ENCODE measurements around the gene TRAPPC11.

Gene TRAPPC11

GRCh38 chr4:183659029-183659871, at the start of gene TRAPPC11, which contains the start of gene RWDD4:
Gene TRAPPC11 (plus strand): TSS chr4:183659293. CDS start chr4:183663868, 4,575 bp downstream.
Gene RWDD4 (minus strand): TSS chr4:183659185. CDS start chr4:183658952, 233 bp downstream.
- Histone ChIP-seq H3K9me3 (ENCODE audit: low read length) (no peaks in the 10 kb centered on the region), H3F3A (ENCODE audit: insufficient read depth, low read length) (no peaks in the 10 kb centered on the region), H3K4me2 (ENCODE audit: low read length) (peak within 1 kb of the TSS; percentile 94), H4K20me1 (ENCODE audit: insufficient read depth, low read length) (no peaks in the 10 kb centered on the region), H3K4me3 (ENCODE audit: low read depth, low read length, poor library complexity, severe bottlenecking) (peak within 1 kb of the TSS; percentile 81), H3K9me2 (ENCODE audit: low read depth, low read length) (no peaks in the 10 kb centered on the region), H3K79me2 (ENCODE audit: insufficient read depth, low read length) (peaks cover 32% of the 10 kb centered on the region), H3K27me3 (ENCODE audit: insufficient read depth, low read length) (no peaks in the 10 kb centered on the region), H3K27ac (ENCODE audit: low read depth, low read length, poor library complexity, severe bottlenecking) (peak within 1 kb of the TSS; percentile 60), H3K9ac (ENCODE audit: low read length) (peak within 1 kb of the TSS; percentile 80), H3K4me1 (ENCODE audit: insufficient read depth, low read length, severe bottlenecking) (peaks cover 25% of the 10 kb centered on the region), H2AFZ (ENCODE audit: low read length) (no peak within 1 kb of the TSS), H3K36me3 (ENCODE audit: insufficient read depth, low read length) (peaks cover 21% of the 10 kb centered on the region; the same call in 1 of the 2 replicates)
- TF ChIP-seq EZH2 (IDR thresholded peaks at IDR 0.05; ENCODE audit: borderline replicate concordance, low read length), result no peak
- no peak for TF ChIP-seq CTCF (IDR thresholded peaks at IDR 0.05; ENCODE audit: low read length)

DNA sequence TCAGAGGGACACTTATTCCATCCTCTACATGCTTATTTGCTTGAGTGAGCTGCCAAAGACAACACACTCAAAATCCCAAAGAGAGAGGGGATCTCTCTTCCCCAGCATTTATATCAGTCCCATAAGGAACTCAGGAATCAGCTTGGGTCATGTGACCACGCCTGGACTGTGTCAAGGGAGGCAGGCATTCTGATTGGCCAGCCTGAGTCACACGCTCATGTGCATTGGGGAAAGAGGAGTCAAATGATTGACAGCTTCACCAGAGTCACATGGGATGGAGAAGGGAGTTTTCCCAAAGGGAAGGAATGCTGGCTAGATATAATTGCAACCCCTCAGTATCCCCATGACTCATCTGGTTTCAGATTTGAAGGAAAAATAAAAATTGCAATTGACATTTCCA, 49.1 kb upstream of the TRAPPC11 start:
- Histone ChIP-seq H3K4me3 (ENCODE audit: low read depth, low read length, poor library complexity, severe bottlenecking) (no peak overlapping the region), H2AFZ (ENCODE audit: low read length) (no peak overlapping the region)
- TF ChIP-seq EZH2 (IDR thresholded peaks at IDR 0.05; ENCODE audit: borderline replicate concordance, low read length), result no peak
- no peak for TF ChIP-seq CTCF (IDR thresholded peaks at IDR 0.05; ENCODE audit: low read length)

DNA sequence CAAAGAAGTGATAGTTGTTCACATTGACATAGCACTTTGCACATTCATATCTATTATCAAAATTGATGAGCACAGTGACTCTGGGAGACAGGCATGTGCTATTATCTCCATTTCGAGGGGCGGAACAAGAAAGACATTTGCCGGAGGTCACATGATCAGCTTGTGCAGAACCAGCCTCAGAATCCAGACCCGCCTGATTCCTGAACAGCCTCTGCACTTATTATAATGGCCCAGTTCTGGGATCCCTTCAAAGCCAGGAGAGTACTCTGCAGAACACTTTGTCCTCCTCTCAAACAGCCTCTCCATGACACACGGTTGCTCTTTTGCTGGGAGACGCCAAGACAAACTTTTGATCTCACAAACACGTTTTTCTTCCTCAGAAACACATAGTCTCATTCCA, 48.5 kb upstream of the TRAPPC11 start:
- no peak overlapping the region for H3K4me2 ChIP-seq (ENCODE audit: low read length)
- no peak overlapping the region for H3K4me3 ChIP-seq (ENCODE audit: low read depth, low read length, poor library complexity, severe bottlenecking)
- no peaks in the 10 kb centered on the region for H3K9me3 ChIP-seq (ENCODE audit: low read length)
- 0 out of 2 replicates have a peak, but pooled peaks cover 3% of the 10 kb centered on the region for H3K27me3 ChIP-seq (ENCODE audit: insufficient read depth, low read length)
- no peak overlapping the region for H2AFZ ChIP-seq (ENCODE audit: low read length)
- no peaks in the 10 kb centered on the region for H3K79me2 ChIP-seq (ENCODE audit: insufficient read depth, low read length)
- H4K20me1 ChIP-seq (ENCODE audit: insufficient read depth, low read length), result no peaks in the 10 kb centered on the region
- no peaks in the 10 kb centered on the region for H3F3A ChIP-seq (ENCODE audit: insufficient read depth, low read length)
- no peaks in the 10 kb centered on the region for H3K4me1 ChIP-seq (ENCODE audit: insufficient read depth, low read length, severe bottlenecking)
- H3K36me3 ChIP-seq (ENCODE audit: insufficient read depth, low read length), result no peaks in the 10 kb centered on the region
- TF ChIP-seq EZH2 (IDR thresholded peaks at IDR 0.05; ENCODE audit: borderline replicate concordance, low read length) (no peak), CTCF (IDR thresholded peaks at IDR 0.05; ENCODE audit: low read length) (no peak)
- H3K9me2 ChIP-seq (ENCODE audit: low read depth, low read length), result no peaks in the 10 kb centered on the region
- H3K9ac ChIP-seq (ENCODE audit: low read length), result no peak overlapping the region
- no peak overlapping the region for H3K27ac ChIP-seq (ENCODE audit: low read depth, low read length, poor library complexity, severe bottlenecking)

More for the DNA sequence above, 49.1 kb upstream of the TRAPPC11 start:
- Histone ChIP-seq H3K4me1 (ENCODE audit: insufficient read depth, low read length, severe bottlenecking) (no peaks in the 10 kb centered on the region), H3K4me2 (ENCODE audit: low read length) (no peak overlapping the region), H3K9me3 (ENCODE audit: low read length) (no peaks in the 10 kb centered on the region), H3K9ac (ENCODE audit: low read length) (no peak overlapping the region), H3K36me3 (ENCODE audit: insufficient read depth, low read length) (no peaks in the 10 kb centered on the region), H3K9me2 (ENCODE audit: low read depth, low read length) (no peaks in the 10 kb centered on the region), H3F3A (ENCODE audit: insufficient read depth, low read length) (no peaks in the 10 kb centered on the region), H3K27me3 (ENCODE audit: insufficient read depth, low read length) (0 out of 2 replicates have a peak, but pooled peaks cover 3% of the 10 kb centered on the region), H3K27ac (ENCODE audit: low read depth, low read length, poor library complexity, severe bottlenecking) (no peak overlapping the region), H3K79me2 (ENCODE audit: insufficient read depth, low read length) (no peaks in the 10 kb centered on the region), H4K20me1 (ENCODE audit: insufficient read depth, low read length) (no peaks in the 10 kb centered on the region)
